ENCODE data around the gene MTX3.

MTX3 gene

DNA sequence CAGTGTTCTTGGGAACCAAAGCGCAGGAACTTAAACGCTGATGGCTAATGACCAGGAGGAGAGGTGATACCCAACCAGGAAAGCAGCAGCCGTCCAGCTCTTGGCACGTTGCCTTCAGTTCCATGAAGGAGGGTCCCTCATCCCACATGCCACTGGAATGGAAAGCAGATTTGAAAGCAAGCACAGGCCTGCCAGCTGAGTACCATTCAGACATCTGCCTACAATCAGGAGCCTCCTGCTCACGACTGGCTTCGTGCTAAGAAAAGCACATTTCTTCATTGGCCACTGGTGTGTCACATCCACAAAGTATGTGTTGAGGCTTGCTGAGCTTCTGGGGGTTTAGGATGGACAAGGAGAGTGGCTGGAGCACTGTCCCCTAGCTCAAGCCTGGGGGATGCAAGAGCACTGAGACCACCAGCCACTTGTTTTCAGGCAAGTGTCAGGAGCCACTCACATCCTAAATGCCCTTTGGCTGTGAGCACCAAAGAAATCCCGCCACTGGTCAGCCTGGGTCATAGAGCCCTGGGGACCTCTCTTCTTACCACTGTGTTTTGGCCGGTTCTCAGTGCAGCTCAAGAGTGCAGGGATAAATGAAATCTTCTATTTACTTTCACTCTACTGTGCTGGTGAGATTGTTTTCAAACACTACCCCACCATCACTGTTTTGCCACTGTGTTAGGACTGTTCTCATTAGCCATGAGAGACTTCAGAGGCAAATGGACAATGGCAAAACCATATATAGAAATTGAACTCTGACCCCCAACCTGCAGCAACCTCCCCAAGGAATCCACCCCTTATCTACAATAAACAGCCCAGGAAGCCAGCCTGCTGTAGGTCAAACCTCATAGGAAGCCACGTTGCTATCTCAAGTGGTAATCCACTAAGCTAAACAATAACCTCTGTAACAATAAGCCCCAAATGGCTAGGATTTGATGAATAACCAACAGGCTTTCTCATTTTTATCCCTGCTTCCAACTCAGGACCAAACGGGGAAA lies 58.3 kb downstream of the MTX3 start:
- no peak for DNase-seq

- no peak for DNase-seq
These were observed 59.2 kb downstream of the MTX3 start for GRCh38 chr5:79931866-79932265.

DNA sequence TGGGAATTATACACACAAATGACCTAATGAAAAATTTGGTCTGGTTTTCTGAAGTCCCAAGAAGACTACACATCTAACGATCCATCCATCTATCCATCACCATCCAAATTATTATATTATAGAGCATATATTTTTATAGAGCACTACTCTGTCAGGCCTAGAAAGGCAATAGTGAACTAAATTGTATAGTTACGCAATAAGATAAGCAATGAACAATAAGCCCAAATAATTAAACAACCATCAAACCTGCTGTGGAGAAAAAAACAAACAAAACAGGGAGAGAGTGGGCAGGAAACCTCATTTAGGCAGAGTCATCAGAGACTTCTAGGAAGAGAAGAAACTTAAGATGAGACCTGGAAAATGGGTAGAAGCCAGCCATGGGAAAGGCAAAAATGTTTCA lies 59.7 kb downstream of the MTX3 start:
- DNase-seq: no peak

DNA sequence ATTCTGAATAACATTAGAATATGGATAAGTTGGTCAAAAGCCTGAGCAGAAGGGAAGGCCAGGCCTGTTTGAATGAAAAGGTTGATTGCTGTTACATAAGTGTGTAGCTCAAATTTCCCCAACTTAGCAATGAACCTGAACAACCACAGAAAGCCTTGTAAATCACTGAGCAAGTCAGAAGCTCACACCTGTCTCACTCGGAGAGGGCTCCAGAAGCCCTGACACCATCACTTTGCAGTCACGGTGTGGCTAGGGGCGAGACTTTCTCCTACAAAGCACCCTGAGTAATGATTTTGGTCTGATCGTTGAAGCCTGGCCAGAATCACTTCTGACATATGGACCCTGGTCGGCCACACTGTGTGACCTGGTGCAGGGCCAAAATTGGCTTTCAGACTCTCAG lies 62.0 kb downstream of the MTX3 start:
- DNase-seq: no peak

Measured in activated T-cell treated with anti-CD3 and anti-CD28 coated beads for 4 hours (primary cell).